GM12892 (cell line): ENCODE measurements around the gene TRMT10C.
"Not testable (repeated sequence)": the region's sequence is repeated elsewhere in the genome, so short reads cannot be mapped to it uniquely, and the experiment has no call there.

Source experiments
- DNase-seq: peaks from one replicate; pipeline ENCODE4 v3.0.0; 2011; ENCODE audit not compliant: insufficient read length
- FAIRE-seq: peaks from 2 replicates; lab custom pipeline; 2011; peaks lifted over from hg19 to GRCh38; lab: Jason Lieb, UNC
- POLR2A ChIP-seq: IDR thresholded peaks from 2 replicates; pipeline ENCODE4 v1.6.1; 2011; ENCODE audit warnings: low read depth, low read length, control low read depth
- POLR2AphosphoS5 ChIP-seq: IDR thresholded peaks from 2 replicates; pipeline ENCODE4 v1.6.1; 2011; ENCODE audit warnings: low read depth, low read length, control low read depth
- TAF1 ChIP-seq: IDR thresholded peaks from 2 replicates; pipeline ENCODE4 v1.6.1; 2011; ENCODE audit warnings: low read depth, mild to moderate bottlenecking, control low read depth, low read length, borderline replicate concordance

TRMT10C gene

DNA sequence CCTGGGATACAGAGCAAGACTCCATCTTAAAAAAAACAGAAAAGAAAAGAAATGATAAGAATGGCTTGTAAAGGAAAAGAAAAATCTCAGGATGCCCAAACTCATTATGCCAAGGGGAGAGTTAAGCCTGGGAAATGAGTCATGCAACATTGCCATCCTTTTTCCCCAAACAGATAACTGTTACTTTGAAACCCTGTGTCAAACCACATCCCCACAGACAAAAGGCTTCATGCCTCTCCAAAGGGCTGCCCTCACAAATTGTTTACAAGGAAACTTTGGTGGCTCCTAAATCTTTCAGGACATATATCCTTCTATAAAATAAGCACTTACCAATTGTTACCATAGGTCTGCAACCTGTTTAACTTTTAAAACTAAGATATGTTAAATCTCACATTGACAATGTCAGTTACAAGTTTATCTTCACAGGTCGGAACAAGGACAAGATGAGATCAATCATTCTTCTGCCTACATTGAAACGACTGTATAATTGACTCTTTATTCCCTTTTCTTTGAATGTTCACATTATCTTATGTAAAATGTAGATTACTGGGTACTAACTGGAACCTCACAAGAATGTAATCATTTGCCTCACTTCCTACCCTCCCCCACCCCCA is 30.1 kb upstream of the TRMT10C start:
- TF ChIP-seq TAF1 (no peak), POLR2AphosphoS5 (no peak), POLR2A (no peak)
- FAIRE-seq (no peak), DNase-seq (no peak)

DNA sequence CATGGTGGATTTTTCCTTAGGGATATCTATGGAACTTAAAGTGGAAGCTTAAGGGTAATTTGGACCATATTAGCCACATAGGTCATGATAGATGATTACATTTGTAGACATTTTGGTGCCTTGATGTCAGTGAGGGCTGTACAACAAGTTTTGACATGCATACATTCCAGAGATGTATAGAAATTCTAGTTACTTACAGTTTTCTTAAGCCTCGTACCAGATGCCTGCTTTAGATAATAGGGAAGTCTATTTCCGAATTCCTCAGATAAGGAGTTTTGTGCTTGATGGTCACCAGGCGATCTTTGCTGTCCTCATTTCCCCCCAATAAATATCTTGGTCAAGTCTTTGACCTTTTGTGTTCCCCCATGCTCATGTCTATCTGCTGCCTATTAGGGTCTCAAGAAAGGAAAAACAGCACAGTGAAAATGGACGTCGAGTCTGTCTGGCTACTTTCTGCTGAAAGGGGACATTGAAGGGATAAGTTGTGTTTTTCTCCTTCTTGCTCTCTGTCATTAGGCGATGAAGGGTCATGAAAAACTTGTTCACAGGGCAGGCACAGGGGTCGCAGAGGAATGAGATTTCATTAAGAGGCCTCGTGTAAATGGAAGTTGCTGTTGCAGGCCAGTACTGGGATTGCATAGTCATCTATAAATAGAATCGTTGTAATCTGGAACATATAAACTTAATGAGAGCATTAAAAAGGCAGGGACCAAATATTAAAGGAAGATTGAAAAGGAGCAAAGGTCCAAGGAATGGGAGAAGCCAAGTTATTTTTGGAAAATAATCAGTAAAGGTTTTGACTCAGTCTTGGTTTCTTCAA is 28.7 kb upstream of the TRMT10C start:
- FAIRE-seq (no peak), DNase-seq (no peak)
- TF ChIP-seq POLR2A (no peak), TAF1 (no peak), POLR2AphosphoS5 (no peak)

DNA sequence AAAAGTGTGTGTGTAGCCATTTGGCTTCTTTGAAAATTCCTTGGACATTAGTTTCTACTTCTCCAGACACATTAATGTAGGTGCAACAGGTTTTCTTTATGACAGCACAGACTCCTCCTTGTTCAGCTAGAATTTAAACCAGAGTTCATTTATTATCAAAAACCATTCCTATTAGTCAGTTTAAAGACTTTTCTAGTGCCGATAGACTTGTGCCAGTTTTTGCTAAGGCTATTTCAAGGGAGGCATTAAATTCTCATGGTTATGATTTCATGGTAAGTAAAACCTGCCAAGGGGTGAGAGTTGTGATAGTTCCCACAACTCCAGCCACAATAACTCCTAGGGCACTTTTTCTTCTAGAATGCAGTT is 28.1 kb upstream of the TRMT10C start:
- DNase-seq (no peak), FAIRE-seq (no peak)
- TF ChIP-seq POLR2A (no peak), POLR2AphosphoS5 (no peak), TAF1 (no peak)

DNA sequence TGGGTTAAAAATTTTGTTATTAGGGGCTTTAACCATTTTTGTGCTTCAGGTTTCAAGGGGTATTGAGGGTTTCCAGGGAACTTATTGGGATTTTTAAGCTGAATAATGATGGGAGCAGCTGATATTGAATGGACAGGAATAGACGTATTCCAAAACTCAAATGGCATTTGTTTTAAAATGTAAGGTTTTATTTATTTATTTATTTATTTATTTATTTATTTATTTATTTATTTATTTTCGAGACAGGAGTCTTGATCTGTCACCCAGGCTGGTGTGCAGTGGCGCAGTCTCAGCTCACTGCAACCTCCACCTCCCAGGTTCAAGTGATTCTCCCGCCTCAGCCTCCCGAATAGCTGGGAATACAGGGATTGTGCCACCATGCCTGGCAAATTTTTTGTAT is 26.4 kb upstream of the TRMT10C start:
- TF ChIP-seq TAF1 (no peak), POLR2AphosphoS5 (no peak), POLR2A (no peak)
- FAIRE-seq (no peak), DNase-seq (no peak)

DNA sequence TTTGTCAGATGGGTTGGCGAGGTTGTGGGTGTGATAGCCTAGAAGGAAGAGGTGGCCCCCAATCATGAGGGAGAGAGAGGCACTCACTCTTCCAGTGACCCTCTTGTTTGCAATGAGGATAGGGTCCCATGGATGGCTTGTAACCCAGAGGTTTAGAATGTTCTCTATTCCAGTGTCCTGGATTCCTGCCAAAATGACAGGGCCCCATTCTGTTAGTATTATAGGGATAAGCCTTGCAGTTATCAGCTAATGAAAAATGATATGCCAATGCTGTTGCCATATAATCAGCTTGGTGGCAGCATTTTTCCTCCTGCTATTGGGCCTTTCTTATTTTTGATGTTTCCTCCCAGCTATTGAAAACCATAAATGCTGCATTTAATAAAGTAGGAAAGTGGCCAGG is 25.4 kb upstream of the TRMT10C start:
- DNase-seq = no peak
- TF ChIP-seq POLR2AphosphoS5 = no peak
- TF ChIP-seq POLR2A = no peak
- TF ChIP-seq TAF1 = no peak
- no peak for FAIRE-seq

GRCh38 chr3:101536955-101537354 is 24.7 kb upstream of the TRMT10C start:
- not testable (repeated sequence) for FAIRE-seq, DNase-seq

DNA sequence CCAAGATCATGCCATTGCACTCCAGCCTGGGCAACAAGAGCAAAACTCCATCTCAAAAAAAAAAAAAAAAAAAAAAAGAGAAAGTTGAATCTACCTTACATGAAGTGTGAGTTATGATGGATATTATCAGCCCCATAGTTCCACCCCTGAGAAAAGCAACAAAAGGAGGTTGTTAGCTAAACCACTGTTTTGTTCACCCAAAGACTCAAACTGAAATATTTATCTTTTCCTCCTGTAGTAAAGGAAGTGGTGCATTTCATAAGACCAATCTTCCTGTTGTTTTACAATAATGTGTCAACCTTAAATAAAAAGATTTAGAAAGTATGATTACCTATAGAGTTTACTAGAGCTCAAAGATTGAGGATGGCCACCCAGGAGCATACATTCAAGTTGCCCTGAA is 18.7 kb upstream of the TRMT10C start:
- DNase-seq (no peak), FAIRE-seq (no peak)
- TF ChIP-seq POLR2AphosphoS5 (no peak), POLR2A (no peak), TAF1 (no peak)

DNA sequence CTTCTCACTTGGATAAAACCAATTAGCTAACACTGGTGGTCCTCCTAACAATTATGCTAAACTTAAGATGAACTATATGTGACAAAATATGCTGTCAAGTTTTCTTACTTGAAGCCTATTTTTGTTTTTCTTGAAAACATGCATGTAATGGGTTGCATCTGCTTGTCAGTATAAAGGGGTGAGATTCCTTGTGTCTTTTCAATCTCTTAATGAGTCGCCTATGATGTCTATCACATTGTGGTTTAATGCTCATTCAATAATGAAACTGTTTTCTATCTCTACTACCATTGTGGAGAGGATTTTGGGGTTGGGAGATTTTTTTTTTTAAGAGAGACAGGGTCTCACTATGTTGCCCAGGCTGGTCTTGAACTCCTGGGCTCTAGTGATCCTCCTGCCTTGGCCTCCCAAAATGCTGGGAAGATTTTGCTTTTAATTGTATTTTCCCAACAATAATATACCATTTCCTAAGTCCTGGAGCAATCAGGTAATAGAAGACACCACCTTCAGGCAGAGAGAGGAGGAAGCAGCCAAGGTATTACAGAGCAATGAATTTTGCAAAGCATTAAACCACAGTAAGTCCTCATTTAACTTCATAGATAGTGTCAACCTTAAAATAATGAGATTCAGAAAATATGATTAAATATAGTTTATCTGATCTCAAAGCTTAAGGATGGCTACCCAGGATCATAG is 17.4 kb upstream of the TRMT10C start:
- TF ChIP-seq POLR2A = no peak
- TF ChIP-seq POLR2AphosphoS5 = no peak
- no peak for TF ChIP-seq TAF1
- DNase-seq (no peak), FAIRE-seq (no peak)

- FAIRE-seq (no peak), DNase-seq (no peak)
- TF ChIP-seq TAF1 (no peak), POLR2AphosphoS5 (no peak), POLR2A (no peak)
Measured at GRCh38 chr3:101548527-101549105, 13.1 kb upstream of the TRMT10C start.

GRCh38 chr3:101549473-101549872 is 12.2 kb upstream of the TRMT10C start:
- FAIRE-seq = no peak
- DNase-seq = no peak
- TF ChIP-seq POLR2AphosphoS5 (no peak), TAF1 (no peak), POLR2A (no peak)

GRCh38 chr3:101551359-101552081 is 10.1 kb upstream of the TRMT10C start:
- DNase-seq, FAIRE-seq: not testable (repeated sequence)

DNA sequence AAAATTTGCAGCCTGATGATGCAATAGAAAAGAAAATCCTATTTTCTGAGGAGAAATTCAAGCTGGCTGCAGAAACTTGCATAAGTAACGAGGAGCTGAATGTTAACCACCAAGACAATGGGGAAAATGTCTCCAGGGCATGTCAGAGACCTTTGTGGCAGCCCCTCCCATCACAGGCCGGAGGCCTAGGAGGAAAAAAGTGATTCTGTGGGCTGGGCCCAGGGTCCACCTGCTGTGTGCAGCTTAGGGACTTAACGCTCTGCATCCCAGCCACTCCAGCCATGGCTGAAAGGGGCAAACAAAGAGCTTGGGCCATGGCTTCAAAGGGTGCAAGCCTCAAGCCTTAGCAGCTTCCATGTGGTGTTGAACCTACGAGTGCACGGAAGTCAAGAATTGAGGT is 8.3 kb upstream of the TRMT10C start:
- not testable (repeated sequence) for FAIRE-seq, DNase-seq
